ENCODE results near the gene C17orf114.
A peak's percentile ranks its signal among the peaks of the same experiment; 100 is the strongest.

Gene C17orf114

DNA sequence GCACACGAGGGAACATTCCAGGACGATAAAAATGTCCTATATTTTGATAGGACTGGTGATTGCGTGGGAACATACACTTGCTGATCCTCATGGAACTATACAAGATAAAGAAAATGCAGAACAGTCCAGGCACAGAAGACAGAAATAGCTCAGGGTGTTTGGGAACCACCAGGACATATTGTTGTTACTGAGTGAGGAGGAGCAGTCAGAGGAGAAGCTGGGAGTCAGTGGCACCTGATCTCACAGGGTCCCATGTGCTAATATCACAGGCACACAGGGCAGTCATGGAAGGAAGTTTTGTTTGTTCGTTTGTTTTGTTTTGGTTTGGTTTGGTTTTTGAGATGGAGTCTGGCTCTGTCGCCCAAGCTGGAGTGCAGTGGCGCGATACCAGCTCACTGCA is 10.6 kb upstream of the C17orf114 start:
- ATAC-seq (replicated peaks in 1 of 2) (no peak), DNase-seq (no peak)
- Mint-ChIP-seq H3K4me3 (no peak overlapping the region), H3K27ac (no peak overlapping the region), H3K27me3 (ENCODE audit: low read depth) (no peaks in the 10 kb centered on the region), H3K36me3 (ENCODE audit: insufficient read depth in 2 of 2) (peaks cover 3 to 4% of the 10 kb centered on the region in 2 donors), H3K4me1 (ENCODE audit: low read depth) (peaks cover 8% of the 10 kb centered on the region), H3K9me3 (no peaks in the 10 kb centered on the region)

DNA sequence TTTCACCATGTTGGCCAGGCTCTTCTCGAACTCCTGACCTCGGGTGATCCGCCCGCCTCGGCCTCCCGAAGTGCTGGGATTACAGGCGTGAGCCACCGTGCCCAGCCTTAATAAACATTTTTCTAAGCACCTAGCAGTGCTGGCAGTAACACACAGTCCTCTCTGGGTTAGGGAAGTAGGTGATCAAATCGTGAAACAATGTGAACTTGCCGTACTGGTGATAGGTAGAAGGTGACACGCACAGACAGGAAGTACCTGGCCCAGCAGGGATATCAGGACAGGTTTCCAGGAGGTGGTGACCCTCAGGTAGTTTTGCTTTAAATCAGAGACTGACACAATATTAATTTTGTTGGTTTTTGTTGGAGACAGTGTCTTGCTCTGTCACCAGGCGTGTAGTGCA is 9.3 kb upstream of the C17orf114 start:
- H3K36me3 Mint-ChIP-seq (ENCODE audit: insufficient read depth in 2 of 2): peaks cover 3 to 4% of the 10 kb centered on the region in 2 donors
- ATAC-seq (replicated peaks in 1 of 2) (no peak), DNase-seq (no peak)
- H3K9me3 Mint-ChIP-seq: no peaks in the 10 kb centered on the region
- H3K4me1 Mint-ChIP-seq (ENCODE audit: low read depth): peaks cover 9% of the 10 kb centered on the region
- H3K27me3 Mint-ChIP-seq (ENCODE audit: low read depth): no peaks in the 10 kb centered on the region
- no peak overlapping the region for H3K27ac Mint-ChIP-seq
- no peak overlapping the region for H3K4me3 Mint-ChIP-seq

GRCh38 chr17:4810696-4811290 is 8.7 kb upstream of the C17orf114 start:
- no peak overlapping the region for H3K27ac Mint-ChIP-seq
- ATAC-seq (replicated peaks in 1 of 2): no peak
- H3K9me3 Mint-ChIP-seq: no peaks in the 10 kb centered on the region
- DNase-seq: no peak
- no peak overlapping the region for H3K4me3 Mint-ChIP-seq
- H3K36me3 Mint-ChIP-seq (ENCODE audit: insufficient read depth in 2 of 2): peaks cover 3 to 4% of the 10 kb centered on the region in 2 donors
- H3K27me3 Mint-ChIP-seq (ENCODE audit: low read depth): no peaks in the 10 kb centered on the region
- H3K4me1 Mint-ChIP-seq (ENCODE audit: low read depth): peaks cover 9% of the 10 kb centered on the region

DNA sequence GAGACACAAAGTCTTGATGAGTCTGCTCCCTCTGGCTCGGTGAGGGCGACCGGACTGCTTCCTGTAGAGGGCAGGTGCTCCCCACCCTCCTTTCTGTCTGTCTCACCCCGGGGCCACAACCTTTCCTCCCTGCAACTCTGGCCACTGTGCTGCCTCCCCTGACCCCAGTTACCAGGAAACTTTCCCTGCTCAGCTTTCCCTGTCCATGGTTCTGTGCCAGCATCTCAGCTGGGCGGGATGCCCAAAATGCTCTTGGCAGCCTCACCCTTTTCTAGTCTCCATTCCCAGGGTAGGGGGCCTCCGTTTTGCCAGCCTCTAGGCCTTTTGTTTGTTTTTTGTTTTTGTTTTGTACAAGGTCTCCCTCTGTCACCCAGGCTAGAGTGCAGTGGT is 6.2 kb upstream of the C17orf114 start:
- DNase-seq (no peak), ATAC-seq (replicated peaks in 1 of 2) (no peak)
- Mint-ChIP-seq H3K36me3 (ENCODE audit: insufficient read depth in 2 of 2) (peaks cover 3 to 4% of the 10 kb centered on the region in 2 donors), H3K27me3 (ENCODE audit: low read depth) (no peaks in the 10 kb centered on the region), H3K27ac (peak overlapping the region; percentile 53), H3K4me1 (ENCODE audit: low read depth) (peaks cover 9% of the 10 kb centered on the region), H3K4me3 (peak overlapping the region; percentile 52 to 83), H3K9me3 (no peaks in the 10 kb centered on the region)

- ATAC-seq (replicated peaks in 1 of 2): no peak
- Mint-ChIP-seq H3K36me3 (ENCODE audit: insufficient read depth in 2 of 2) (peaks cover 3 to 4% of the 10 kb centered on the region in 2 donors), H3K9me3 (no peaks in the 10 kb centered on the region), H3K27me3 (ENCODE audit: low read depth) (no peaks in the 10 kb centered on the region), H3K27ac (peak overlapping the region; percentile 65), H3K4me3 (peak overlapping the region; percentile 83 to 85), H3K4me1 (ENCODE audit: low read depth) (peaks cover 9% of the 10 kb centered on the region)
- no peak for DNase-seq
Observed at GRCh38 chr17:4807605-4808377, 5.7 kb upstream of the C17orf114 start.

DNA sequence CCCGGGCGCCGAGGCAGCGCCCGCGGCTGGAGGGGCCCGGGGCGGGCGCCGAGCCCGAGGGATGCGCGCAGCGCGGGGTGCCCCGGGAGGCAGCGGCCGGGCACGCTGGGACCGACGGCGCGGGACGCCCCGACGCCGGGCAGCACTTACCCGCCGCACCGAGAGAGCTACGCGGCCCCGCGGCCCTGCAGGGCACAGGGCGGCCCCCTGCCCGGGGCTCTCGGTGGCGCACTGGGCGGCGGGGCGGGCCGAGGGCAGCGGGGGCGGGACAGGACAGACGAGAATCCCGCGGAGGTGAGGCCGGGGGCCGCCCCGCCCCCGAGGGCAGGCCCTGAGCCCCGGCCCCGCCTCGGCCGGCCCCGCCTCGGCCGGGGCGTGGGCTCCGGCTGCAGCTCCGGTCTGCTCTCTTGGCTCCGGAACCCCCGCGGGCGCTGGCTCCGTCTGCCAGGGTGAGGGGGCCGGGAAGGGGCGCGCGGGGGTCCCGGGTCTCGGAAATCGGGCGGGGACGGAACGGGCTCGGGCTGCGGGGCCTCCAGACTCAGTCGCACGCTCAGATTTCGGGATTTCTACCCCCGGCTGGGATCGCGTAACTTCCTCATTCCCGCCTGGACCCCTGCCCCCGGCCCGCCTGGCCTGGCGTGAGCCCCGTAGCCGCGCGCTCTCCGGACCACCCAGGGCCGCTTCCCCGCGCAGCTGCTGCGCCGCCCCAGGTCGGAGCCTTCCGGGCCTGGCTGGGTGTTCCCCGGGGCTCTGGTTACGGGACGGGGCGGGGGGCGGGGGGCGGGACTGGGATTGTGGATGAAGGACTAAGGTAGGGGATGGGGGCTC is 4.9 kb upstream of the C17orf114 start, which contains the start of gene PLD2:
Gene PLD2, plus strand, starts transcription at position 376 of the 828 bp plus-strand sequence. CDS start 621 bp downstream, outside the sequence.
- Mint-ChIP-seq H3K4me1 (ENCODE audit: low read depth) (peaks cover 9% of the 10 kb centered on the region), H3K9me3 (no peaks in the 10 kb centered on the region), H3K36me3 (ENCODE audit: insufficient read depth in 2 of 2) (peaks cover 3 to 4% of the 10 kb centered on the region in 2 donors), H3K27me3 (ENCODE audit: low read depth) (no peaks in the 10 kb centered on the region), H3K27ac (peak within 1 kb of the TSS; percentile 65), H3K4me3 (peak within 1 kb of the TSS; percentile 83 to 86)
- ATAC-seq (replicated peaks in 1 of 2): peak; percentile 99
- peak; percentile 95 to 96 for DNase-seq

DNA sequence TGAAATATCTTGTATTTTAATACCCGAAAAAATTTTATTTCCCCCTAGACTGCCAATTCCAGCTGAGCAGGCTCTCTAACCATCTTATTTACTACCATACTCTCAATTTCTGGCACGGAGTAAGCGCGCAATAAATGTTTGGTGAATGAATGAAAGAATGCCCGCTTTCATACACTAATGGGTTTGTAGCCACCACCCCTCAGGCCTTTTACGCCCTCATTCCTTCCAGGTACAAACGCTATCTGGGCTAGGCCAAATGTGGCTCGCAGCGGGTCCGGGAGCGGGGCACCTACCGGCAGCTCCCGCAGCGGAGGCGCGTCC is 4.3 kb upstream of the C17orf114 start:
- peak overlapping the region; percentile 77 to 86 for H3K4me3 Mint-ChIP-seq
- ATAC-seq (replicated peaks in 1 of 2) (no peak), DNase-seq (no peak)
- H3K9me3 Mint-ChIP-seq: no peaks in the 10 kb centered on the region
- peak overlapping the region; percentile 42 for H3K27ac Mint-ChIP-seq
- peaks cover 9% of the 10 kb centered on the region for H3K4me1 Mint-ChIP-seq (ENCODE audit: low read depth)
- peaks cover 3 to 4% of the 10 kb centered on the region in 2 donors for H3K36me3 Mint-ChIP-seq (ENCODE audit: insufficient read depth in 2 of 2)
- no peaks in the 10 kb centered on the region for H3K27me3 Mint-ChIP-seq (ENCODE audit: low read depth)

DNA sequence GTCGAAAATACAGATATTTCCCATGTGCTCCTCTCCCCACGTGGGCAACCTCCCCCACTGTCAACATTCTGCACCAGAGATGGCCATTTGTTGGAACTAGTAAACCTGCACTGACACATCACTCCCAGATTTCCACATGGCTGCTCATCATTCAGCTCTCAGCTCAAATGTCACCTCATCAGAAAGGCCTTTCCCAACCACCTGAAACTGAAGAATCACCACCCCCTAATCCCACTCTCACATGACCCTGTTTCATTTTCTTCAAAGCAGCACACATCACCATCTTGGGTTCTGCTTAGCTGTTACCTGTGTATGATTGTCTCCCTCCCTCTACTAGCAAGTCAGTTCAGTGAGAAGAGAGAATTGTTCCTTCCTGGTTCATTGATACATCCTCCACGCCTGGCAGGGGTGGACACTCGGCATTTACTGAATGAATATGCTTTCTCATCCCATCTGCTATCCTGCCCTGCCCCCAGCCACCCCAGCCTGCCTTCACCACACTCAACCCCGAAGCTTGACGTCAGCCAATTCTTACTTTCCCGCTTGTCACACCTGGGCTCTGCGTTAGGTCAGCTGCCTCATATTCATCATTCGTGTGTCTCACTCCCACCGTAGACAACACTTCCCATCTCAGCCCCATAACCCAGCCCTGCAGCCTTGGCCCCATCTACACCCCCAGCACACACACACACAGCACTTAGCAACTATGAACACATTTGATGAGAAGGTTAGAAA is 1.5 kb downstream of the C17orf114 start:
- Mint-ChIP-seq H3K36me3 (ENCODE audit: insufficient read depth in 2 of 2) (peaks cover 3 to 7% of the 10 kb centered on the region in 2 donors), H3K9me3 (no peaks in the 10 kb centered on the region), H3K27me3 (ENCODE audit: low read depth) (no peaks in the 10 kb centered on the region), H3K4me3 (no peak overlapping the region), H3K4me1 (ENCODE audit: low read depth) (peaks cover 23% of the 10 kb centered on the region), H3K27ac (no peak overlapping the region)
- DNase-seq: no peak
- ATAC-seq (replicated peaks in 1 of 2): no peak

DNA sequence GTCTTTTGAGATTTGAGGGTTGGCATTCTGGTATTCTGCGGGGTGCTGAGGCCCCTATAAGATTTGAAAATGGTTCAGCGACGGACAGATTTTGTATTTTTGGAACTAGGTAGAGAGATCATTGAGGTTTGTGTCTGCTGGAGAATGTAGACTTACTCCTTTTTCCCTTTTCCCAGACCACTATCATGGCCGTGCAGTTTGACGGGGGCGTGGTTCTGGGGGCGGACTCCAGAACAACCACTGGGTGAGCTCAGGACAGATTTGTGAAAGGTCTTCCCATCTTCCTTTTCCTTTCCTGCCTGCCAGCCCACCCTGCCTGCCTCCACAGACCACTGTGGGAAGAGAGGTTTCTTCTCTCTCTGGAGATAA is 5.6 kb downstream of the C17orf114 start:
- H3K9me3 Mint-ChIP-seq: no peaks in the 10 kb centered on the region
- H3K36me3 Mint-ChIP-seq (ENCODE audit: insufficient read depth in 2 of 2): peaks cover 3 to 7% of the 10 kb centered on the region in 2 donors
- H3K27ac Mint-ChIP-seq: peak overlapping the region; percentile 98
- H3K4me1 Mint-ChIP-seq (ENCODE audit: low read depth): peaks cover 26% of the 10 kb centered on the region
- peak overlapping the region; percentile 98 to 99 for H3K4me3 Mint-ChIP-seq
- no peaks in the 10 kb centered on the region for H3K27me3 Mint-ChIP-seq (ENCODE audit: low read depth)
- ATAC-seq (replicated peaks in 1 of 2) (peak; percentile 33 to 35), DNase-seq (peak; percentile 39 to 42)

DNA sequence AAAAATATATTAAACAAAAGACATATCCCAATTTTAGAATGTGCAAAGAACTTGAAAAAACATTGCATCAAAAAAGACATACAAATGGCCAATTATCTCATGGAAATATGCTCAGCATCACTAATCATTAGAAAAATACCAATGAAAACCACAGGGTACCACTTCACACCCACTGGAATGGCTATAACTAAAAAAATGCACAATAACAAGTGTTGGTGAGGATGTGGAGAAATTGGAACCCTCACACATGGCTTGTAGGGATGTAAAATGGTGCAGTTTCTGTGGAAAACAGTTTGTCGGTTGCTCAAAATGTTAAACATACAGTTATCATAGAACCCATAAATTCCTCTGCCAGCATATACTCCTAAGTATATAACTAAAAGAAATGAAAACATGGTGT is 7.0 kb downstream of the C17orf114 start:
- no peak for ATAC-seq (replicated peaks in 1 of 2)
- Mint-ChIP-seq H3K9me3 (no peaks in the 10 kb centered on the region), H3K4me3 (peak overlapping the region in 1 of 2 donors; percentile 98), H3K36me3 (ENCODE audit: insufficient read depth in 2 of 2) (peaks cover 3 to 8% of the 10 kb centered on the region in 2 donors), H3K27ac (peak overlapping the region; percentile 98), H3K4me1 (ENCODE audit: low read depth) (peaks cover 29% of the 10 kb centered on the region), H3K27me3 (ENCODE audit: low read depth) (no peaks in the 10 kb centered on the region)
- no peak for DNase-seq

GRCh38 chr17:4790705-4791088 is 11.4 kb downstream of the C17orf114 start:
- peaks cover 0 to 1% of the 10 kb centered on the region in 2 donors for H3K36me3 Mint-ChIP-seq (ENCODE audit: insufficient read depth in 2 of 2)
- H3K27me3 Mint-ChIP-seq (ENCODE audit: low read depth): peaks cover 25% of the 10 kb centered on the region
- peak overlapping the region; percentile 56 for H3K27ac Mint-ChIP-seq
- peak overlapping the region; percentile 76 to 95 for H3K4me3 Mint-ChIP-seq
- DNase-seq: no peak
- H3K4me1 Mint-ChIP-seq (ENCODE audit: low read depth): peaks cover 36% of the 10 kb centered on the region
- no peaks in the 10 kb centered on the region for H3K9me3 Mint-ChIP-seq
- ATAC-seq (replicated peaks in 1 of 2): no peak

DNA sequence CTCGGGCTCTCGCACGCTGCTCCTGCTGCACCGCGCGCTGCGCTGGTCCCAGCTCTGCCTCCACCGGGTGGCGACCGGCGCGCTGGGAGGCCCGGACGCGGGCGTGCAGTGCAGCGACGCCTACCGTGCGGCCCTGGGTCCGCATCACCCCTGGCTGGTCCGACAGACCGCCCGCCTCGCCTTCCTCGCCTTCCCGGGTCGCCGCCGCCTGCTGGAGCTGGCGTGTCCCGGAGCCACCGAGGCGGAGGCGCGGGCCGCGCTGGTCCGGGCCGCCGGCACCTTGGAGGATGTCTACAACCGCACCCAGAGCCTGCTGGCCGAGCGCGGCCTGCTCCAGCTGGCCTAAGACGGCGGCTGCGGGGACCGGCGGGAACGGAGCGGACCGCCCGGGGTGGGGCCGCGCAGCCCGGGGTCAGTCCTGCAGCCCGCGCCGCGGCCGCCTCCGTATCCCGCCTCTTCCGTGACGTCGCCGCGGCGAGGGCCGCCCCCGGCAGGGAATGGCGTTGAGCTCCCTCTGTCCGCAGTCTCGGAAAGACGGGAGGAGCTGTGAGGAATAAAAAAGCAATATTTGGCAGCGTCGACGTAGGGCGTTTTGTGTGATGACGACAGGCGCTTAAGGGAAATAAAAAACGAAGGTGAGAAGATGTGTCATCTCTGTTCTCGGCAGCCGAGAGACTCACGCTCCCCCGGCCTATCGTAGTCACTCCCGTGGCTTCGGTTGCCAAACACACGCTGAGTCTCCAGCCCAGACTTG is 12.0 kb downstream of the C17orf114 start:
- DNase-seq (peak; percentile 90 to 92), ATAC-seq (replicated peaks in 1 of 2) (peak; percentile 90)
- peaks cover 38% of the 10 kb centered on the region for H3K4me1 Mint-ChIP-seq (ENCODE audit: low read depth)
- H3K27me3 Mint-ChIP-seq (ENCODE audit: low read depth): peaks cover 25% of the 10 kb centered on the region
- peak overlapping the region; percentile 56 for H3K27ac Mint-ChIP-seq
- peak overlapping the region; percentile 80 to 95 for H3K4me3 Mint-ChIP-seq
- peaks cover 0 to 1% of the 10 kb centered on the region in 2 donors for H3K36me3 Mint-ChIP-seq (ENCODE audit: insufficient read depth in 2 of 2)
- H3K9me3 Mint-ChIP-seq: no peaks in the 10 kb centered on the region

Data from activated T-cell treated with anti-CD3 and anti-CD28 coated beads, Interleukin-2, amount 50 U/mL, for 72 hours (primary cell).